ENCODE measurements around the gene KIF13A. TPM values are rescaled to one million over a fixed set of nuclear protein-coding genes. Genes with fewer than 3 reads are reported as not detected.

The KIF13A gene
- total and polyA plus RNA-seq, 4 donors: 14.2 to 97.4 (median 31.7) TPM

DNA sequence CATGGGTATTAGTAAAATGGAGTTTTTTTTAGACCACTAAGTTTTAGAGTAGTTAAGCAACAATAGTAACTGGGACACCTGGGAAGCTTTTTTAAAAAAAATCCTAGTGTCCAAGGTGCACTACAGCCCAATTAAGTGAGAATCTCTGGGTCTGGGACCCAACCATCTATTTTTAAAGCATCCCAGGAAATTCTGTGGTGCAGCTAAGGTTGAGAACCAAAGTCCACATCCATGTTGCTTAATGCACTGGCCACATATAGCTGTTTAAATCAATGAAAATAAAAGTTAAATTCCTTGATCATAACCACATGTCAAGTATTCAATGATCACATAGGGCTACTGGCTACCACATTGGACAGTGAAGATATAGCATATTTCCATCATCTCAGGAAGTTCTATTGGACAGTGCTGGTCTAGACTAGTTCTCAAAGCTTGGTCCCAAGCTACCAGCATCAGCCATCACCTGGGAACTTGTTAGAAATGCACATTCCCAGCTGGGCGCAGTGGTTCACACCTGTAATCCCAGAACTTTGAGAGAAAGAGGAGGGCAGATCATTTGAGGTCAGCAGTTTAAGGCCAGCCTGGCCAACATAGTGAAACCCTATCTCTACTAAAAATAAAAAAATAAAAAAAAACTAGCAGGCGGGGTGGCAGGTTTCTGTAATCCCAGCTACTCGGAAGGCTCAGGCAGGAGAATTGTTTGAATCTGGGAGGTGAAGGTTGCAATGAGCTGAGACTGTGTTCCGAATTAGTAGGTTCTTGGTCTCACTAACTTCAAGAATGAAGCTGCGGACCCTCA is 12.7 kb downstream of the KIF13A start:
- TF ChIP-seq, protein P1, sequence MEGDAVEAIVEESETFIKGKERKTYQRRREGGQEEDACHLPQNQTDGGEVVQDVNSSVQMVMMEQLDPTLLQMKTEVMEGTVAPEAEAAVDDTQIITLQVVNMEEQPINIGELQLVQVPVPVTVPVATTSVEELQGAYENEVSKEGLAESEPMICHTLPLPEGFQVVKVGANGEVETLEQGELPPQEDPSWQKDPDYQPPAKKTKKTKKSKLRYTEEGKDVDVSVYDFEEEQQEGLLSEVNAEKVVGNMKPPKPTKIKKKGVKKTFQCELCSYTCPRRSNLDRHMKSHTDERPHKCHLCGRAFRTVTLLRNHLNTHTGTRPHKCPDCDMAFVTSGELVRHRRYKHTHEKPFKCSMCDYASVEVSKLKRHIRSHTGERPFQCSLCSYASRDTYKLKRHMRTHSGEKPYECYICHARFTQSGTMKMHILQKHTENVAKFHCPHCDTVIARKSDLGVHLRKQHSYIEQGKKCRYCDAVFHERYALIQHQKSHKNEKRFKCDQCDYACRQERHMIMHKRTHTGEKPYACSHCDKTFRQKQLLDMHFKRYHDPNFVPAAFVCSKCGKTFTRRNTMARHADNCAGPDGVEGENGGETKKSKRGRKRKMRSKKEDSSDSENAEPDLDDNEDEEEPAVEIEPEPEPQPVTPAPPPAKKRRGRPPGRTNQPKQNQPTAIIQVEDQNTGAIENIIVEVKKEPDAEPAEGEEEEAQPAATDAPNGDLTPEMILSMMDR (IDR thresholded peaks at IDR 0.05; ENCODE audit: control extremely low read depth, extremely low read depth): no peak
- WGBS, 2 donors: 98% methylated on average over 5 of the region's 5 CpGs
- H3K27ac ChIP-seq (ENCODE audit: low read depth in 1 of 2, low read length in 1 of 2): no peak overlapping the region
- peaks cover 0 to 21% (median 13%) of the 10 kb centered on the region in 5 donors for H3K4me1 ChIP-seq (ENCODE audit: control insufficient read depth in 5 of 5, insufficient read depth in 5 of 5, low read length in 5 of 5)
- H3K9me3 ChIP-seq (ENCODE audit: control insufficient read depth in 4 of 4, insufficient read depth in 3 of 4, low read length in 3 of 4): no peaks in the 10 kb centered on the region
- no peaks in the 10 kb centered on the region for H3K36me3 ChIP-seq (ENCODE audit: control insufficient read depth in 4 of 4, insufficient read depth in 4 of 4, low read length in 4 of 4)
- no peak overlapping the region for H3K9ac ChIP-seq (ENCODE audit: insufficient read depth in 1 of 2, low read length in 2 of 2)
- no peaks in the 10 kb centered on the region for H3K27me3 ChIP-seq (ENCODE audit: control insufficient read depth in 3 of 3, insufficient read depth in 3 of 3, low read length in 2 of 3)
- no peak for DNase-seq
- H3K4me3 ChIP-seq: no peak overlapping the region
- ATAC-seq (ENCODE audit: insufficient read depth, low FRiP score): no peak

DNA sequence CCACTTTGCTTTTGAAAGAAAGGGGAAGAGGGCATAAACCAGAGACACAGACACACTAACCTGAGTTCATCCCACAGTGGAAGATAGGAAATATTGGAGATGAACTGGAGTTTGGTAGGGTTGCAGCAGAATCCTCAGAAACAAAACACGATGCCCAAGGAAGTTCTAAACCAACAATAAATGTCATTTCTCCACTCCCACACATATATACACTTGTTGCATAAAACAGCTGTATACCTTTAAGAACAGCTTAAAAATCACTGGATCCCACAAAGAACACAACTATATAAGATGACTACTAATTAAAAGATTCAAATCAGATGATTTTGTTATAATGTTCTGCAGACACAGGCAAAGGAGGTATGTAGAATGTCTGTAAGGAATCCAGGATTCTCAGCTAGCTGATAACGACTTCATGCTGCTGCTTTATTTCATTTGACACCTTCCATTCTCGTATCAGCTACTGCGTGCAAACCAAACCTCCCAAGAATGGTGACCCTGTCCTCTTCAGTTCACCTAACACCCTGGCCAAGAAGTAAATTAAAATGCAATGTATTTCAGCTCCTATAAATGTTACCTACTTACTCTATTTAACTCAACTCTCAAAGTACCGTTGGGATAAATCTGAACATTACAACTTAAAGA is 14.3 kb downstream of the KIF13A start:
- Histone ChIP-seq H3K9ac (ENCODE audit: insufficient read depth in 1 of 2, low read length in 2 of 2) (no peak overlapping the region), H3K4me3 (no peak overlapping the region), H3K4me1 (ENCODE audit: control insufficient read depth in 5 of 5, insufficient read depth in 5 of 5, low read length in 5 of 5) (peaks cover 0 to 35% (median 13%) of the 10 kb centered on the region in 5 donors), H3K9me3 (ENCODE audit: control insufficient read depth in 4 of 4, insufficient read depth in 3 of 4, low read length in 3 of 4) (no peaks in the 10 kb centered on the region), H3K27me3 (ENCODE audit: control insufficient read depth in 3 of 3, insufficient read depth in 3 of 3, low read length in 2 of 3) (no peaks in the 10 kb centered on the region), H3K36me3 (ENCODE audit: control insufficient read depth in 4 of 4, insufficient read depth in 4 of 4, low read length in 4 of 4) (no peaks in the 10 kb centered on the region), H3K27ac (ENCODE audit: low read depth in 1 of 2, low read length in 1 of 2) (peak overlapping the region in 1 of 2 donors; percentile 74)
- TF ChIP-seq, protein P1 (IDR thresholded peaks at IDR 0.05; ENCODE audit: control extremely low read depth, extremely low read depth): no peak
- 61 to 64% methylated on average over 5 of the region's 5 CpGs for WGBS, 2 donors
- no peak for ATAC-seq (ENCODE audit: insufficient read depth, low FRiP score)
- DNase-seq: peak in 1 of 3 donors; percentile 51

- H3K9me3 ChIP-seq (ENCODE audit: control insufficient read depth in 4 of 4, insufficient read depth in 3 of 4, low read length in 3 of 4): no peaks in the 10 kb centered on the region
- peak overlapping the region in 1 of 2 donors; percentile 74 for H3K27ac ChIP-seq (ENCODE audit: low read depth in 1 of 2, low read length in 1 of 2)
- no peak for ATAC-seq (ENCODE audit: insufficient read depth, low FRiP score)
- 60 to 62% methylated on average over 7 of the region's 7 CpGs for WGBS, 2 donors
- DNase-seq: no peak
- TF ChIP-seq, protein P1 (IDR thresholded peaks at IDR 0.05; ENCODE audit: control extremely low read depth, extremely low read depth): no peak
- H3K27me3 ChIP-seq (ENCODE audit: control insufficient read depth in 3 of 3, insufficient read depth in 3 of 3, low read length in 2 of 3): no peaks in the 10 kb centered on the region
- peaks cover 0 to 36% (median 13%) of the 10 kb centered on the region in 5 donors for H3K4me1 ChIP-seq (ENCODE audit: control insufficient read depth in 5 of 5, insufficient read depth in 5 of 5, low read length in 5 of 5)
- no peak overlapping the region for H3K4me3 ChIP-seq
- no peaks in the 10 kb centered on the region for H3K36me3 ChIP-seq (ENCODE audit: control insufficient read depth in 4 of 4, insufficient read depth in 4 of 4, low read length in 4 of 4)
- H3K9ac ChIP-seq (ENCODE audit: insufficient read depth in 1 of 2, low read length in 2 of 2): no peak overlapping the region
Measured at GRCh38 chr6:17972074-17972952, 15.1 kb downstream of the KIF13A start.
